Measurements from ENCODE around the gene NUP205. TPM values are rescaled to one million over a fixed set of nuclear protein-coding genes. Genes with fewer than 3 reads are reported as not detected.

NUP205 gene
- total RNA-seq, 1 experiment from 2014 or later: 171 TPM

- TF ChIP-seq, protein P1, sequence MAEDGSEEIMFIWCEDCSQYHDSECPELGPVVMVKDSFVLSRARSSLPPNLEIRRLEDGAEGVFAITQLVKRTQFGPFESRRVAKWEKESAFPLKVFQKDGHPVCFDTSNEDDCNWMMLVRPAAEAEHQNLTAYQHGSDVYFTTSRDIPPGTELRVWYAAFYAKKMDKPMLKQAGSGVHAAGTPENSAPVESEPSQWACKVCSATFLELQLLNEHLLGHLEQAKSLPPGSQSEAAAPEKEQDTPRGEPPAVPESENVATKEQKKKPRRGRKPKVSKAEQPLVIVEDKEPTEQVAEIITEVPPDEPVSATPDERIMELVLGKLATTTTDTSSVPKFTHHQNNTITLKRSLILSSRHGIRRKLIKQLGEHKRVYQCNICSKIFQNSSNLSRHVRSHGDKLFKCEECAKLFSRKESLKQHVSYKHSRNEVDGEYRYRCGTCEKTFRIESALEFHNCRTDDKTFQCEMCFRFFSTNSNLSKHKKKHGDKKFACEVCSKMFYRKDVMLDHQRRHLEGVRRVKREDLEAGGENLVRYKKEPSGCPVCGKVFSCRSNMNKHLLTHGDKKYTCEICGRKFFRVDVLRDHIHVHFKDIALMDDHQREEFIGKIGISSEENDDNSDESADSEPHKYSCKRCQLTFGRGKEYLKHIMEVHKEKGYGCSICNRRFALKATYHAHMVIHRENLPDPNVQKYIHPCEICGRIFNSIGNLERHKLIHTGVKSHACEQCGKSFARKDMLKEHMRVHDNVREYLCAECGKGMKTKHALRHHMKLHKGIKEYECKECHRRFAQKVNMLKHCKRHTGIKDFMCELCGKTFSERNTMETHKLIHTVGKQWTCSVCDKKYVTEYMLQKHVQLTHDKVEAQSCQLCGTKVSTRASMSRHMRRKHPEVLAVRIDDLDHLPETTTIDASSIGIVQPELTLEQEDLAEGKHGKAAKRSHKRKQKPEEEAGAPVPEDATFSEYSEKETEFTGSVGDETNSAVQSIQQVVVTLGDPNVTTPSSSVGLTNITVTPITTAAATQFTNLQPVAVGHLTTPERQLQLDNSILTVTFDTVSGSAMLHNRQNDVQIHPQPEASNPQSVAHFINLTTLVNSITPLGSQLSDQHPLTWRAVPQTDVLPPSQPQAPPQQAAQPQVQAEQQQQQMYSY (CRISPR knock-in tag; IDR thresholded peaks at IDR 0.05): no peak
- TF ChIP-seq OVOL2 (CRISPR knock-in tag; IDR thresholded peaks at IDR 0.05; ENCODE audit: borderline replicate concordance): no peak
- TF ChIP-seq ATF6 (CRISPR knock-in tag; IDR thresholded peaks at IDR 0.05): no peak
- no peak for TF ChIP-seq ETV6 (CRISPR knock-in tag; IDR thresholded peaks at IDR 0.05)
These were observed 2.9 kb downstream of the NUP205 start (continued) for GRCh38 chr7:135560631-135561030.

DNA sequence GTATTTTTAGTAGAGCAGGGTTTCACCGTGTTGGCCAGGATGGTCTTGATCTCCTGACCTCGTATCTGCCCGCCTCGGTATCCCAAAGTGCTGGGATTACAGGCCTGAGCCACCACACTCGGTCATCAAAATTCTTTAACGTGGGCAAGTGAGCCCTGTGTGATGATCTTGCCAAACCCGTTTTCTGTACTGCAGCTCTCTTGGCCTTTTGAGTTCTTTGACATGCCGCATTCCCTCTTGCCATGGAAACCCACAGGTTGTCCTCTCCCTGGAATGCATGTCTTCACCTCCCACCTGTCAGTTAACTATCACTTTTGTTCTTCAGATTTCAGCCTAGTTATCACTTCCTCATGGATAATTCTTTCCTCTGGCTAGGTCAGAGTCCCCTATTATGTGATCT lies 5.0 kb downstream of the NUP205 start:
- TF ChIP-seq TEAD1 (CRISPR knock-in tag; IDR thresholded peaks at IDR 0.05) (peak; percentile 87; the same call in 1 of the 2 replicates), IRF1 (CRISPR knock-in tag; IDR thresholded peaks at IDR 0.05) (no peak), ETV6 (CRISPR knock-in tag; IDR thresholded peaks at IDR 0.05) (peak; percentile 57; the same call in 1 of the 2 replicates), CREB1 (CRISPR knock-in tag; IDR thresholded peaks at IDR 0.05) (no peak), ZNF671 (CRISPR knock-in tag; IDR thresholded peaks at IDR 0.05) (no peak), NR1H2 (CRISPR knock-in tag; IDR thresholded peaks at IDR 0.05) (no peak)
- TF ChIP-seq, protein P2, sequence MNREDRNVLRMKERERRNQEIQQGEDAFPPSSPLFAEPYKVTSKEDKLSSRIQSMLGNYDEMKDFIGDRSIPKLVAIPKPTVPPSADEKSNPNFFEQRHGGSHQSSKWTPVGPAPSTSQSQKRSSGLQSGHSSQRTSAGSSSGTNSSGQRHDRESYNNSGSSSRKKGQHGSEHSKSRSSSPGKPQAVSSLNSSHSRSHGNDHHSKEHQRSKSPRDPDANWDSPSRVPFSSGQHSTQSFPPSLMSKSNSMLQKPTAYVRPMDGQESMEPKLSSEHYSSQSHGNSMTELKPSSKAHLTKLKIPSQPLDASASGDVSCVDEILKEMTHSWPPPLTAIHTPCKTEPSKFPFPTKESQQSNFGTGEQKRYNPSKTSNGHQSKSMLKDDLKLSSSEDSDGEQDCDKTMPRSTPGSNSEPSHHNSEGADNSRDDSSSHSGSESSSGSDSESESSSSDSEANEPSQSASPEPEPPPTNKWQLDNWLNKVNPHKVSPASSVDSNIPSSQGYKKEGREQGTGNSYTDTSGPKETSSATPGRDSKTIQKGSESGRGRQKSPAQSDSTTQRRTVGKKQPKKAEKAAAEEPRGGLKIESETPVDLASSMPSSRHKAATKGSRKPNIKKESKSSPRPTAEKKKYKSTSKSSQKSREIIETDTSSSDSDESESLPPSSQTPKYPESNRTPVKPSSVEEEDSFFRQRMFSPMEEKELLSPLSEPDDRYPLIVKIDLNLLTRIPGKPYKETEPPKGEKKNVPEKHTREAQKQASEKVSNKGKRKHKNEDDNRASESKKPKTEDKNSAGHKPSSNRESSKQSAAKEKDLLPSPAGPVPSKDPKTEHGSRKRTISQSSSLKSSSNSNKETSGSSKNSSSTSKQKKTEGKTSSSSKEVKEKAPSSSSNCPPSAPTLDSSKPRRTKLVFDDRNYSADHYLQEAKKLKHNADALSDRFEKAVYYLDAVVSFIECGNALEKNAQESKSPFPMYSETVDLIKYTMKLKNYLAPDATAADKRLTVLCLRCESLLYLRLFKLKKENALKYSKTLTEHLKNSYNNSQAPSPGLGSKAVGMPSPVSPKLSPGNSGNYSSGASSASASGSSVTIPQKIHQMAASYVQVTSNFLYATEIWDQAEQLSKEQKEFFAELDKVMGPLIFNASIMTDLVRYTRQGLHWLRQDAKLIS (CRISPR knock-in tag; IDR thresholded peaks at IDR 0.05; ENCODE audit: borderline replicate concordance): no peak
- TF ChIP-seq, protein P3, sequence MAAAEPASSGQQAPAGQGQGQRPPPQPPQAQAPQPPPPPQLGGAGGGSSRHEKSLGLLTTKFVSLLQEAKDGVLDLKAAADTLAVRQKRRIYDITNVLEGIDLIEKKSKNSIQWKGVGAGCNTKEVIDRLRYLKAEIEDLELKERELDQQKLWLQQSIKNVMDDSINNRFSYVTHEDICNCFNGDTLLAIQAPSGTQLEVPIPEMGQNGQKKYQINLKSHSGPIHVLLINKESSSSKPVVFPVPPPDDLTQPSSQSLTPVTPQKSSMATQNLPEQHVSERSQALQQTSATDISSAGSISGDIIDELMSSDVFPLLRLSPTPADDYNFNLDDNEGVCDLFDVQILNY (CRISPR knock-in tag; IDR thresholded peaks at IDR 0.05): no peak
- ATAC-seq (peak; percentile 46), DNase-seq (ENCODE audit: low spot score) (peak; percentile 24)

DNA sequence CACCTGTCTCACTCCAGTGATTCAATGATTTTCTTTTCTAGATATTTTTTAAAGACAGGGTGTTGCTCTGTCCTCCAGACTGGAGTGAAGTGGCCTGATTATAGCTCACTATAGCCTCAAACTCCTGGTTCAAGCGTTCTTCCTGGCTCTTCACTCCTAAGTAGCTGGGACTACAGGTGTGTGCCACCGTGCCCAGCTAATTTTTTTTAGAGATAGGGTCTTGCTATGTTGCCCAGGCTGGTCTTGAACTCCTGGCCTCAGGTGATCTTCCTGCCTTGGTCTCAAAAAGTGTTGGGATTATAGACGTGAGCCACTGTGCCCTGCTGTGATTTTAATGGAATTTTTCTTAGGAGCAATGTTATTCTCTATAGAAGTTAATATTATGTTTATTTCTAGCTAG lies 14.1 kb downstream of the NUP205 start:
- DNase-seq (ENCODE audit: low spot score): no peak
- Mint-ChIP-seq H3K36me3 (peaks cover 44% of the 10 kb centered on the region), H3K27ac (no peak overlapping the region), H3K9me3 (no peaks in the 10 kb centered on the region), H3K4me3 (no peak overlapping the region), H3K4me1 (no peaks in the 10 kb centered on the region), H3K27me3 (ENCODE audit: low read depth) (no peaks in the 10 kb centered on the region)
- TF ChIP-seq ZNF317 (CRISPR knock-in tag; IDR thresholded peaks at IDR 0.05; ENCODE audit: borderline replicate concordance, low read depth): no peak
- no peak for TF ChIP-seq FOXK1 (CRISPR knock-in tag; IDR thresholded peaks at IDR 0.05)
- no peak for TF ChIP-seq PRRX2 (CRISPR knock-in tag; IDR thresholded peaks at IDR 0.05)
- TF ChIP-seq, protein P2 (CRISPR knock-in tag; IDR thresholded peaks at IDR 0.05; ENCODE audit: borderline replicate concordance): no peak
- POLR2A ChIA-PET: no interaction called here
- no peak for ATAC-seq
- CTCF ChIA-PET: interaction anchor here (1.1 kb wide), 1 partner anchor 49 kb away, joined by 3 read pairs; no protein-coding TSS in a partner anchor

More for the DNA sequence above, 5.0 kb downstream of the NUP205 start:
- peak overlapping the region; percentile 80 for H3K27ac Mint-ChIP-seq
- H3K36me3 Mint-ChIP-seq: peaks cover 12% of the 10 kb centered on the region
- no peaks in the 10 kb centered on the region for H3K27me3 Mint-ChIP-seq (ENCODE audit: low read depth)
- POLR2A ChIA-PET: no interaction called here
- H3K4me3 Mint-ChIP-seq: peak overlapping the region; percentile 8
- CTCF ChIA-PET: no interaction called here
- H3K4me1 Mint-ChIP-seq: peaks cover 44% of the 10 kb centered on the region
- H3K9me3 Mint-ChIP-seq: no peaks in the 10 kb centered on the region

Data from WTC11 (cell line).